Left lobe of liver (tissue), 2 donors: Measurements from ENCODE around the gene IGDCC3. TPM values are rescaled to one million over a fixed set of nuclear protein-coding genes. Genes with fewer than 3 reads are reported as not detected.
"Not testable (repeated sequence)": the region's sequence is repeated elsewhere in the genome, so short reads cannot be mapped to it uniquely, and the experiment has no call there.

Source experiments
- ATAC-seq: fragments of 200-7000 bp; cut with Tn5 transposase; one replicate; pipeline ENCODE4 v1.9.1; 2020; ENCODE audit warnings: mild to moderate bottlenecking, moderate library complexity
- DNase-seq: peaks from one replicate; pipeline ENCODE4 v3.0.0-alpha.2; 2020; ENCODE audit warnings: low spot score
- total RNA-seq: library from RNA; stranded (reverse); gene quantifications from one replicate; pipeline ENCODE4 v1.2.1, GENCODE V29; 2021
- donor health status: DM: no; HTN: no; CAD: no; lungs with moderate emphysema.
- donor health status: DM: no; HTN: yes; CAD: no.

IGDCC3 gene
- total RNA-seq, 1 donor from 2014 or later: 0.23 TPM

- no peak for ATAC-seq
- no peak for DNase-seq
Measured at GRCh38 chr15:65406424-65407000, 28.7 kb upstream of the IGDCC3 start.

- DNase-seq: no peak
- ATAC-seq: no peak
Measured at GRCh38 chr15:65405791-65406423, 28.1 kb upstream of the IGDCC3 start.

- DNase-seq (no peak), ATAC-seq (no peak)
Measured at GRCh38 chr15:65404186-65404872, 26.5 kb upstream of the IGDCC3 start.

GRCh38 chr15:65402961-65403360 is 25.2 kb upstream of the IGDCC3 start:
- no peak for DNase-seq
- ATAC-seq: no peak

GRCh38 chr15:65401611-65402240 is 23.9 kb upstream of the IGDCC3 start:
- DNase-seq (no peak), ATAC-seq (no peak)

- DNase-seq: peak; percentile 66
- peak; percentile 96 for ATAC-seq
Measured at GRCh38 chr15:65400760-65401610, 23.2 kb upstream of the IGDCC3 start.

- no peak for ATAC-seq
- no peak for DNase-seq
Measured at GRCh38 chr15:65399997-65400396, 22.2 kb upstream of the IGDCC3 start.

GRCh38 chr15:65399001-65399706 is 21.4 kb upstream of the IGDCC3 start:
- DNase-seq (no peak), ATAC-seq (no peak)

GRCh38 chr15:65398486-65398885 is 20.7 kb upstream of the IGDCC3 start:
- not testable (repeated sequence) for DNase-seq, ATAC-seq

GRCh38 chr15:65396965-65397317 is 19.1 kb upstream of the IGDCC3 start:
- no peak for DNase-seq

GRCh38 chr15:65396283-65396964 is 18.6 kb upstream of the IGDCC3 start:
- no peak for ATAC-seq
- DNase-seq: no peak

More at GRCh38 chr15:65396965-65397317, 19.1 kb upstream of the IGDCC3 start:
- no peak for ATAC-seq

GRCh38 chr15:65395567-65396202 is 17.9 kb upstream of the IGDCC3 start:
- DNase-seq: no peak
- ATAC-seq: no peak

- ATAC-seq (no peak), DNase-seq (no peak)
Measured at GRCh38 chr15:65394936-65395335, 17.1 kb upstream of the IGDCC3 start.

- no peak for DNase-seq
- ATAC-seq: no peak
Measured at GRCh38 chr15:65394280-65394789, 16.5 kb upstream of the IGDCC3 start.

GRCh38 chr15:65393557-65393956 is 15.8 kb upstream of the IGDCC3 start:
- ATAC-seq (no peak), DNase-seq (no peak)

GRCh38 chr15:65393091-65393490 is 15.3 kb upstream of the IGDCC3 start:
- DNase-seq: no peak
- no peak for ATAC-seq

GRCh38 chr15:65392368-65392767 is 14.6 kb upstream of the IGDCC3 start:
- no peak for DNase-seq
- ATAC-seq: no peak

GRCh38 chr15:65391732-65392131 is 13.9 kb upstream of the IGDCC3 start:
- no peak for ATAC-seq
- no peak for DNase-seq

GRCh38 chr15:65390447-65390846 is 12.6 kb upstream of the IGDCC3 start:
- ATAC-seq: no peak

More at GRCh38 chr15:65390447-65390846, 12.6 kb upstream of the IGDCC3 start:
- DNase-seq: no peak
